Measurements from ENCODE around the gene UBL7.

The UBL7 gene

DNA sequence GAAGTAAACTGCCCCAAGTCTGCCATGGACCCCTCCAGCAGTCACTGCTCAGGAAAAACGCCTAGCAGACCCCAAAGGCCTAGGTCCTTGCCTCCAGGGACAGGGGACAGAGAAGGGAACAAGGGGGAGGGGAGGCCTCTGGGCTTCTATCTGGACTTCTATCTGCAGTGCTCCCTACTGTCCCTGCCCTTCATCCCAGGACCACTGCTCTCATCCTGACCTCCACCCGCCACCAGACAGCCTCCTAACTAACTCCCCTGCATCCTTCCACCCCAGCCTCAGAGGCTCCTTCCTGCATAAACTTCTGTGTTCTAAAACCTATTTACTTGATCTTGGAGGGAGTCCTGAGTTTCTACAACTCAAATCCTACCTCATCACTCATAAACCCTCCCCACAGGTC lies 52.6 kb downstream of the UBL7 start:
- no peak for DNase-seq (ENCODE audit: low spot score)

- DNase-seq (ENCODE audit: low spot score): no peak
These were observed 53.8 kb downstream of the UBL7 start for GRCh38 chr15:74406992-74407705.

GRCh38 chr15:74406517-74406916 lies 54.4 kb downstream of the UBL7 start:
- no peak for DNase-seq (ENCODE audit: low spot score)

DNA sequence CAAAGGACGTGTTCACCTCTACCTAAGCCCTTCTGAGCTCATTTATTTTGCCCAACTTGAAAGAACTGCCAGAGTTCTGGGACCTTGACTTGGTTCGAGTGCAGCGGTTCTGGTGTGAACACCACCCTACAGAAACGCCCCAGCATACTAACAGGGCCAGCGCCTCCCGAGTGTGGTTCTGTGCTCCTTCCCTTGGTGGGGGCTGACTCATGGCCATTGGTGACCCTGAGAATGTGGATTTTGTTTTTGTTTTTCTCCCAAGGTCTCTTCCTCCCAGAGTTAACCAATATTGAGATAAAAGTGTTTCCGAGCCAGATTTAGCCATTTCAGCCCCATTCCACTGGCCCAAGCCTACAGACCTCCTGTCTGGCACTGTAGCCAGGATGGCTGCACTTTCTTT lies 55.1 kb downstream of the UBL7 start:
- no peak for DNase-seq (ENCODE audit: low spot score)

GRCh38 chr15:74403991-74404563 lies 56.9 kb downstream of the UBL7 start:
- no peak for DNase-seq (ENCODE audit: low spot score)

DNA sequence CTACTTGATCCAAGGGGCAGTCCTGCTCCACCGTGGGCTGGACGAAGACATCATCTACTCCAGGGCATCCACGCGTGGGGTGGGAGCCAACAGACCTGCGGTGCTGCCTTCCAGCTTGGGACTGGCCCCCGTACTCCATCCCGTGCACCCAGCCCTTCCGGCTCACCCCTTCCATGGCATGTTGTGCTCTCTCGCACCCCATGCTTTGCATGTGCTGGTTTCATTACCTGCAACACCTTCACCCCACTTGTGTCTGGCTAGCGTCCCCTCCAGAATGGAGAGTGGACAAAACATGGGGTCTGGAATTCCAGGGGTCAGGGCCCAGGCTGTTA lies 57.4 kb downstream of the UBL7 start:
- DNase-seq (ENCODE audit: low spot score): no peak

GRCh38 chr15:74402873-74403587 lies 57.9 kb downstream of the UBL7 start:
- no peak for DNase-seq (ENCODE audit: low spot score)

- DNase-seq (ENCODE audit: low spot score): no peak
These were observed 58.6 kb downstream of the UBL7 start for GRCh38 chr15:74402337-74402841.

GRCh38 chr15:74400915-74401757 lies 59.8 kb downstream of the UBL7 start:
- DNase-seq (ENCODE audit: low spot score): no peak

DNA sequence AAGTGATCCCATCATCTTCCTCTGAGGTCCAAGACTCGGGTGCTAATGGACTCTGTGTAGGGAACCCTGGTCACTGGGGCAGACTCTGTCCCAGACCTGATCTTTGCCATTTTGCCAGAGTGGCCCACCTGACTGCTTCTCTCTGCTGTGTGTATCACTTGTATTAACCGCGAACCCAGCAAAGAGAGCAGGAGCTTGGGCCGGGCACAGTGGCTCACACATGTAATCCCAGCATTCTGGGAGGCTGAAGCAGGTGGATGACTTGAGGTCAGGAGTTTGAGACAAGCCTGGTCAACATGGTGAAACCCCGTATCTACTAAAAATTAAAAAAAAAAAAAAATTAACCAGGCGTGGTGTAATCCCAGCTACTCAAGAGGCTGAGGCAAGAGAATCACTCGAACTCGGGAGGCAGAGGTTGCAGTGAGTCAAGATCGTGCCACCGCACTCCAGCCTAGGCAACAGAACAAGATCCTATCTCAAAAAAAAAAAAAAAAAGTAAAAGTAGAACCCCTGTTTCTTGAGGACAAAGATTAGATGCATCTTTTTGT lies 60.6 kb downstream of the UBL7 start:
- no peak for DNase-seq (ENCODE audit: low spot score)

DNA sequence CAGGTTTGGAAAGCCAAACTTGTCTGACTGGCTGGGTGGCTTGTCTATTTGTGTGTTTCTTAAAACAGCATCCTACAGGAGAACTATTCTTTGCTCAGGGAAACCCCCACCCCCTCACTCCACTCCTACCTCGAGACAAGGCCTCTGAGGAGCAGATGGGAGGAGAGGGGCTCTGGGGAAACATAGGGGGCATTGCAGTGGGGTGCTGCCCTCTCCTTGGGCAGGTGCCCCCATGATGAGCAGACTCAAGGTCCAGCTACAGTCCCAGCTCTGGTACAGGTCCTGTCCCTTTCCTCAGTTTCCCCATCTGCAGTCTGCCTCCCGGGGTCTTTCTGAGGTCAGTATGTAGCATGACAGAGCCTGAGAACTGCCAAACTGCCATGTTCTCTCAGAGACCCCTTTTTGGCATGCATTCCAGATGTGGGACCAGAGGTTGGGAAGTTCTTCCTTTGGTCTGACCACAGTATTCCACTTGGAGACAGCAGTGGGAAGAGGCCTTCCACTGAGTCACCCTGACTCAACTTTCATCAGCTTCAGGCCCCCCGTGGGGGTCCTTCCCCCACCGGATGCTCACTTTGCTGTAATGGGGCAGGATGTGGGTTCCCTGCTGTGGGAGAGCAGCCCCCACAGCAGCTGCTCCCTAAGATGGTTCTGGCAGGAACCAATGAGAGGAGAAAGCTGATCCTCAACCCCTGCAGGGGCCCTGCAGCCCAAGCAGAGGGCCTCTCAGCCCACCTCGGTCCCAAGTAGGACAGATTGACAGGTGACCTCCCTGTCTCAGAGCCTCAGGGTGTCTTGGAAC lies 61.2 kb downstream of the UBL7 start:
- no peak for DNase-seq (ENCODE audit: low spot score)

- DNase-seq (ENCODE audit: low spot score): no peak
These were observed 61.9 kb downstream of the UBL7 start for GRCh38 chr15:74399100-74399499.

- no peak for DNase-seq (ENCODE audit: low spot score)
These were observed 62.8 kb downstream of the UBL7 start for GRCh38 chr15:74398183-74398582.

- DNase-seq (ENCODE audit: low spot score): no peak
These were observed 63.5 kb downstream of the UBL7 start for GRCh38 chr15:74397239-74398068.

GRCh38 chr15:74396445-74397238 lies 64.3 kb downstream of the UBL7 start:
- no peak for DNase-seq (ENCODE audit: low spot score)

- no peak for DNase-seq (ENCODE audit: low spot score)
These were observed 64.9 kb downstream of the UBL7 start for GRCh38 chr15:74396146-74396438.

Measured in HuH-7 (cell line).